HepG2 (cell line): ENCODE data around the gene SNAI1. TPM values are rescaled to one million over a fixed set of nuclear protein-coding genes. Genes with fewer than 3 reads are reported as not detected.

Experiments
- AHR ChIP-seq: IDR thresholded peaks from 2 replicates; pipeline ENCODE4 v1.6.1; 2018; ENCODE audit warnings: missing genetic modification reagents, missing compliant biosample characterization
- BHLHE40 ChIP-seq: IDR thresholded peaks from 2 replicates; pipeline ENCODE4 v1.6.1; 2011; ENCODE audit warnings: low read length, improper control_type of control experiment
- CBX5 ChIP-seq: sonication (generic); formaldehyde crosslinking; IDR thresholded peaks from 2 replicates; pipeline ENCODE4 v1.4.0; 2020; ENCODE audit warnings: missing genetic modification reagents, borderline replicate concordance
- CENPT ChIP-seq: sonication (generic); formaldehyde crosslinking; IDR thresholded peaks from 2 replicates; pipeline ENCODE4 v1.8.0; 2022; ENCODE audit warnings: low read depth, mild to moderate bottlenecking, moderate library complexity, missing genetic modification reagents
- EED ChIP-seq: sonication (generic); formaldehyde crosslinking; IDR thresholded peaks from 2 replicates; pipeline ENCODE4 v1.5.0; 2020; ENCODE audit warnings: mild to moderate bottlenecking, missing genetic modification reagents
- FOXO1 ChIP-seq: sonication (generic); formaldehyde crosslinking; IDR thresholded peaks from 2 replicates; pipeline ENCODE4 v1.4.0; 2020; ENCODE audit warnings: missing genetic modification reagents
- GPN1 ChIP-seq: sonication (generic); formaldehyde crosslinking; IDR thresholded peaks from 2 replicates; pipeline ENCODE4 v1.5.1; 2020; ENCODE audit warnings: missing genetic modification reagents, borderline replicate concordance
- IKZF4 ChIP-seq: sonication (generic); formaldehyde crosslinking; IDR thresholded peaks from 2 replicates; pipeline ENCODE4 v1.5.1; 2020; ENCODE audit warnings: borderline replicate concordance, mild to moderate bottlenecking, low read depth, missing genetic modification reagents; ENCODE audit errors: not compliant biosample characterization
- MXD4 ChIP-seq: IDR thresholded peaks from 2 replicates; pipeline ENCODE4 v1.6.1; 2016; ENCODE audit warnings: mild to moderate bottlenecking, missing biosample characterization, missing genetic modification reagents
- RAD21 ChIP-seq: fragments of 450-650 bp; formaldehyde crosslinking; IDR thresholded peaks from 2 replicates; pipeline ENCODE4 v1.5.0; 2020; ENCODE audit warnings: mild to moderate bottlenecking
- TRIM24 ChIP-seq: sonication (generic); formaldehyde crosslinking; IDR thresholded peaks from 2 replicates; pipeline ENCODE4 v1.8.0; 2022; ENCODE audit warnings: mild to moderate bottlenecking, missing genetic modification reagents
- ZKSCAN8 ChIP-seq: IDR thresholded peaks from 2 replicates; pipeline ENCODE4 v1.6.1; 2016; ENCODE audit warnings: borderline replicate concordance, missing genetic modification reagents, missing compliant biosample characterization
- ZNF296 ChIP-seq: sonication (generic); formaldehyde crosslinking; conservative IDR thresholded peaks from 2 replicates; pipeline ENCODE4 v1.5.0; 2020; ENCODE audit warnings: mild to moderate bottlenecking, missing genetic modification reagents
- ZNF337 ChIP-seq: sonication (generic); formaldehyde crosslinking; IDR thresholded peaks from 2 replicates; pipeline ENCODE4 v1.5.1; 2020; ENCODE audit warnings: missing genetic modification reagents, low read depth, mild to moderate bottlenecking, borderline replicate concordance
- ZNF383 ChIP-seq: sonication (generic); formaldehyde crosslinking; IDR thresholded peaks from 2 replicates; pipeline ENCODE4 v1.4.0; 2020; ENCODE audit warnings: missing genetic modification reagents, mild to moderate bottlenecking, borderline replicate concordance
- ZNF713 ChIP-seq: sonication (generic); formaldehyde crosslinking; IDR thresholded peaks from 2 replicates; pipeline ENCODE4 v1.4.0; 2020; ENCODE audit warnings: mild to moderate bottlenecking, missing genetic modification reagents
- polyA plus RNA-seq, 8 experiments: library from polyadenylated mRNA; depleted of rRNA in 3 of 8; stranded (reverse) in 7 of 8; unstranded in 1 of 8; fragments of >200 nt; fragmentation: Illumina TruSeq in 4 of 8; extraction: Trizol in 4 of 8; gene quantifications; 2 replicates each; pipeline versions ENCODE4 v1.2.1 to v1.2.3, GENCODE V29; 2011 to 2016; ENCODE audit warnings: low read depth in 4 of 8, missing spikeins in 1 of 8, mixed read lengths in 1 of 8; ENCODE audit not compliant: insufficient read depth in 1 of 8
- total RNA-seq, 5 experiments: library from RNA; depleted of rRNA; stranded (reverse); fragments of >200 nt; fragmentation: Illumina TruSeq; extraction: Trizol; gene quantifications; 2 replicates each; pipeline ENCODE4 v1.2.3, GENCODE V29; 2016; ENCODE audit warnings: low read depth in 1 of 5
- TF ChIP-seq, protein P1 (sequence below): sonication (generic); formaldehyde crosslinking; IDR thresholded peaks from 2 replicates; pipeline ENCODE4 v1.5.0; 2020; ENCODE audit warnings: mild to moderate bottlenecking, missing genetic modification reagents
- TF ChIP-seq, protein P2 (sequence below): sonication (generic); formaldehyde crosslinking; IDR thresholded peaks from 2 replicates; pipeline ENCODE4 v1.4.0; 2020; ENCODE audit warnings: missing genetic modification reagents, borderline replicate concordance
- TF ChIP-seq, protein P3 (sequence below): sonication (generic); formaldehyde crosslinking; IDR thresholded peaks from 2 replicates; pipeline ENCODE4 v1.4.0; 2020; ENCODE audit warnings: low read depth, missing genetic modification reagents

Gene SNAI1
- total and polyA plus RNA-seq, 2 of the 13 experiments (the other 11 are each of a cell fraction or from before 2014, with no cell fraction given), result 1.3 to 1.4 TPM

DNA sequence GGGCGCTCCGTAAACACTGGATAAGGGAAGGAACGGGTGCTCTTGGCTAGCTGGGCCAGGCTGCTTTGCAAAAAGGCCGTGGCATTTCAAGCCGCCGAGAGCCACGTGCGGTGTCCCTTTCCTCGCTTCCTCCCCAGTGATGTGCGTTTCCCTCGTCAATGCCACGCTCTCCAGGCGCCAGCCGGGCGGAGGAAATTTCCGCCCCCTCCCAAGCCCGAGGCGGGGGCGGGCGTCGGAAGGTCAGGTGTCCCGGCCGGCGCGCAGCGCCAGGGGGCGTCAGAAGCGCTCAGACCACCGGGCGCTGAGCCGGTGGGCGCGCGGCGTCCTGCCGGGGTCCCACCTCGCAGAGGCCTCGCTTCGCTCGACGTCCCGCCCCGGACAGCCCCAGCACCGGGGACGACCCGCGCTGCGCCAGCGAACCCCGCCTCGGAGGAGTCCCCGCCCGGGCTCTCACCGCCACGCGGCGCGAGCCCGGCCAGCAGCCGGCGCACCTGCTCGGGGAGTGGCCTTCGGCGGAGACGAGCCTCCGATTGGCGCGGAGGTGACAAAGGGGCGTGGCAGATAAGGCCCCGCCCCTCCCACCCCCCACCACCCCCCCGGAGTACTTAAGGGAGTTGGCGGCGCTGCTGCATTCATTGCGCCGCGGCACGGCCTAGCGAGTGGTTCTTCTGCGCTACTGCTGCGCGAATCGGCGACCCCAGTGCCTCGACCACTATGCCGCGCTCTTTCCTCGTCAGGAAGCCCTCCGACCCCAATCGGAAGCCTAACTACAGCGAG, at the start of gene SNAI1 (continued):
- 0 out of 2 replicates have a peak, but pooled peaks have one; percentile 35 for TF ChIP-seq ZNF713
- TF ChIP-seq TRIM24, result no peak
- no peak for TF ChIP-seq ZNF383
- TF ChIP-seq IKZF4 (CRISPR knock-in tag), result no peak
- TF ChIP-seq ZKSCAN8 (CRISPR knock-in tag), result no peak
- peak; percentile 89; the same call in 1 of the 2 replicates for TF ChIP-seq CENPT
- TF ChIP-seq, protein P1, sequence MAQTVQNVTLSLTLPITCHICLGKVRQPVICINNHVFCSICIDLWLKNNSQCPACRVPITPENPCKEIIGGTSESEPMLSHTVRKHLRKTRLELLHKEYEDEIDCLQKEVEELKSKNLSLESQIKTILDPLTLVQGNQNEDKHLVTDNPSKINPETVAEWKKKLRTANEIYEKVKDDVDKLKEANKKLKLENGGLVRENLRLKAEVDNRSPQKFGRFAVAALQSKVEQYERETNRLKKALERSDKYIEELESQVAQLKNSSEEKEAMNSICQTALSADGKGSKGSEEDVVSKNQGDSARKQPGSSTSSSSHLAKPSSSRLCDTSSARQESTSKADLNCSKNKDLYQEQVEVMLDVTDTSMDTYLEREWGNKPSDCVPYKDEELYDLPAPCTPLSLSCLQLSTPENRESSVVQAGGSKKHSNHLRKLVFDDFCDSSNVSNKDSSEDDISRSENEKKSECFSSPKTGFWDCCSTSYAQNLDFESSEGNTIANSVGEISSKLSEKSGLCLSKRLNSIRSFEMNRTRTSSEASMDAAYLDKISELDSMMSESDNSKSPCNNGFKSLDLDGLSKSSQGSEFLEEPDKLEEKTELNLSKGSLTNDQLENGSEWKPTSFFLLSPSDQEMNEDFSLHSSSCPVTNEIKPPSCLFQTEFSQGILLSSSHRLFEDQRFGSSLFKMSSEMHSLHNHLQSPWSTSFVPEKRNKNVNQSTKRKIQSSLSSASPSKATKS (CRISPR knock-in tag), result peak; percentile 36; the same call in 1 of the 2 replicates
- TF ChIP-seq BHLHE40, result peak; percentile 76
- TF ChIP-seq, protein P2, sequence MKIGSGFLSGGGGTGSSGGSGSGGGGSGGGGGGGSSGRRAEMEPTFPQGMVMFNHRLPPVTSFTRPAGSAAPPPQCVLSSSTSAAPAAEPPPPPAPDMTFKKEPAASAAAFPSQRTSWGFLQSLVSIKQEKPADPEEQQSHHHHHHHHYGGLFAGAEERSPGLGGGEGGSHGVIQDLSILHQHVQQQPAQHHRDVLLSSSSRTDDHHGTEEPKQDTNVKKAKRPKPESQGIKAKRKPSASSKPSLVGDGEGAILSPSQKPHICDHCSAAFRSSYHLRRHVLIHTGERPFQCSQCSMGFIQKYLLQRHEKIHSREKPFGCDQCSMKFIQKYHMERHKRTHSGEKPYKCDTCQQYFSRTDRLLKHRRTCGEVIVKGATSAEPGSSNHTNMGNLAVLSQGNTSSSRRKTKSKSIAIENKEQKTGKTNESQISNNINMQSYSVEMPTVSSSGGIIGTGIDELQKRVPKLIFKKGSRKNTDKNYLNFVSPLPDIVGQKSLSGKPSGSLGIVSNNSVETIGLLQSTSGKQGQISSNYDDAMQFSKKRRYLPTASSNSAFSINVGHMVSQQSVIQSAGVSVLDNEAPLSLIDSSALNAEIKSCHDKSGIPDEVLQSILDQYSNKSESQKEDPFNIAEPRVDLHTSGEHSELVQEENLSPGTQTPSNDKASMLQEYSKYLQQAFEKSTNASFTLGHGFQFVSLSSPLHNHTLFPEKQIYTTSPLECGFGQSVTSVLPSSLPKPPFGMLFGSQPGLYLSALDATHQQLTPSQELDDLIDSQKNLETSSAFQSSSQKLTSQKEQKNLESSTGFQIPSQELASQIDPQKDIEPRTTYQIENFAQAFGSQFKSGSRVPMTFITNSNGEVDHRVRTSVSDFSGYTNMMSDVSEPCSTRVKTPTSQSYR, result peak; percentile 37; the same call in 1 of the 2 replicates
- TF ChIP-seq CBX5, result peak; percentile 87
- TF ChIP-seq MXD4 (CRISPR knock-in tag), result peak; percentile 85
- peak; percentile 56; the same call in 1 of the 2 replicates for TF ChIP-seq ZNF296 (CRISPR knock-in tag)
- TF ChIP-seq ZNF337 (CRISPR knock-in tag), result peak; percentile 86; the same call in 1 of the 2 replicates
- TF ChIP-seq FOXO1, result 0 out of 2 replicates have a peak, but pooled peaks have one; percentile 76
- no peak; the same call in 1 of the 2 replicates for TF ChIP-seq GPN1 (CRISPR knock-in tag)
- TF ChIP-seq AHR (CRISPR knock-in tag), result peak; percentile 92
- TF ChIP-seq EED (CRISPR knock-in tag), result no peak; the same call in 1 of the 2 replicates
- TF ChIP-seq, protein P3, sequence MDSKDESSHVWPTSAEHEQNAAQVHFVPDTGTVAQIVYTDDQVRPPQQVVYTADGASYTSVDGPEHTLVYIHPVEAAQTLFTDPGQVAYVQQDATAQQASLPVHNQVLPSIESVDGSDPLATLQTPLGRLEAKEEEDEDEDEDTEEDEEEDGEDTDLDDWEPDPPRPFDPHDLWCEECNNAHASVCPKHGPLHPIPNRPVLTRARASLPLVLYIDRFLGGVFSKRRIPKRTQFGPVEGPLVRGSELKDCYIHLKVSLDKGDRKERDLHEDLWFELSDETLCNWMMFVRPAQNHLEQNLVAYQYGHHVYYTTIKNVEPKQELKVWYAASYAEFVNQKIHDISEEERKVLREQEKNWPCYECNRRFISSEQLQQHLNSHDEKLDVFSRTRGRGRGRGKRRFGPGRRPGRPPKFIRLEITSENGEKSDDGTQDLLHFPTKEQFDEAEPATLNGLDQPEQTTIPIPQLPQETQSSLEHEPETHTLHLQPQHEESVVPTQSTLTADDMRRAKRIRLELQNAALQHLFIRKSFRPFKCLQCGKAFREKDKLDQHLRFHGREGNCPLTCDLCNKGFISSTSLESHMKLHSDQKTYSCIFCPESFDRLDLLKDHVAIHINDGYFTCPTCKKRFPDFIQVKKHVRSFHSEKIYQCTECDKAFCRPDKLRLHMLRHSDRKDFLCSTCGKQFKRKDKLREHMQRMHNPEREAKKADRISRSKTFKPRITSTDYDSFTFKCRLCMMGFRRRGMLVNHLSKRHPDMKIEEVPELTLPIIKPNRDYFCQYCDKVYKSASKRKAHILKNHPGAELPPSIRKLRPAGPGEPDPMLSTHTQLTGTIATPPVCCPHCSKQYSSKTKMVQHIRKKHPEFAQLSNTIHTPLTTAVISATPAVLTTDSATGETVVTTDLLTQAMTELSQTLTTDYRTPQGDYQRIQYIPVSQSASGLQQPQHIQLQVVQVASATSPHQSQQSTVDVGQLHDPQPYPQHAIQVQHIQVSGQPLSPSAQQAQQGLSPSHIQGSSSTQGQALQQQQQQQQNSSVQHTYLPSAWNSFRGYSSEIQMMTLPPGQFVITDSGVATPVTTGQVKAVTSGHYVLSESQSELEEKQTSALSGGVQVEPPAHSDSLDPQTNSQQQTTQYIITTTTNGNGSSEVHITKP, result 0 out of 2 replicates have a peak, but pooled peaks have one; percentile 43
- peak; percentile 99 for TF ChIP-seq RAD21 (CRISPR knock-in tag)
